ENCODE measurements around the gene NECAP2. TPM values are rescaled to one million over a fixed set of nuclear protein-coding genes. Genes with fewer than 3 reads are reported as not detected.

NECAP2 gene
- total RNA-seq, 1 experiment from 2014 or later = 29.8 TPM

- TF ChIP-seq ZNF396 (CRISPR knock-in tag; IDR thresholded peaks at IDR 0.05; ENCODE audit: borderline replicate concordance) (no peak), E2F4 (CRISPR knock-in tag; IDR thresholded peaks at IDR 0.05; ENCODE audit: borderline replicate concordance, low read depth) (no peak), ATF6 (CRISPR knock-in tag; IDR thresholded peaks at IDR 0.05) (no peak), ZNF425 (CRISPR knock-in tag; conservative IDR thresholded peaks at IDR 0.05) (no peak), GABPB1 (CRISPR knock-in tag; IDR thresholded peaks at IDR 0.05) (no peak), ESRRA (CRISPR knock-in tag; IDR thresholded peaks at IDR 0.05; ENCODE audit: borderline replicate concordance) (no peak), USF1 (CRISPR knock-in tag; IDR thresholded peaks at IDR 0.05) (no peak), NFE2L1 (CRISPR knock-in tag; IDR thresholded peaks at IDR 0.05) (no peak)
- H3K9me3 Mint-ChIP-seq = no peaks in the 10 kb centered on the region
- H3K36me3 Mint-ChIP-seq = no peaks in the 10 kb centered on the region; the same call in 1 of the 2 replicates
- CTCF ChIA-PET = interaction anchor here (1.6 kb wide), 1 partner anchor 75 kb away, joined by 8 read pairs; no protein-coding TSS in a partner anchor
- no peak overlapping the region for H3K27ac Mint-ChIP-seq
- ATAC-seq (no peak), DNase-seq (ENCODE audit: low spot score) (no peak)
- POLR2A ChIA-PET = no interaction called here
- H3K4me1 Mint-ChIP-seq = peaks cover 4% of the 10 kb centered on the region; the same call in 1 of the 2 replicates
- no peak overlapping the region for H3K4me3 Mint-ChIP-seq
- H3K27me3 Mint-ChIP-seq (ENCODE audit: low read depth) = peaks cover 12% of the 10 kb centered on the region; the same call in 1 of the 2 replicates
These were observed 2.0 kb upstream of the NECAP2 start for GRCh38 chr1:16438516-16438915.

- no peaks in the 10 kb centered on the region for H3K9me3 Mint-ChIP-seq
- H3K27me3 Mint-ChIP-seq (ENCODE audit: low read depth) = peaks cover 12% of the 10 kb centered on the region; the same call in 1 of the 2 replicates
- CTCF ChIA-PET = interaction anchor here (0.6 to 1.6 kb wide), 3 partner anchors 9 to 89 kb away, joined by 3 to 8 read pairs (median 6); no protein-coding TSS in a partner anchor
- H3K4me3 Mint-ChIP-seq = no peak overlapping the region
- no peak overlapping the region for H3K27ac Mint-ChIP-seq
- DNase-seq (ENCODE audit: low spot score) = no peak
- peaks cover 4% of the 10 kb centered on the region; the same call in 1 of the 2 replicates for H3K4me1 Mint-ChIP-seq
- H3K36me3 Mint-ChIP-seq = no peaks in the 10 kb centered on the region; the same call in 1 of the 2 replicates
- no peak for ATAC-seq
- POLR2A ChIA-PET = no interaction called here
- no peak for TF ChIP-seq KAT7 (CRISPR knock-in tag; IDR thresholded peaks at IDR 0.05; ENCODE audit: borderline replicate concordance)
- no peak for TF ChIP-seq IRF2 (CRISPR knock-in tag; IDR thresholded peaks at IDR 0.05; ENCODE audit: borderline replicate concordance, low read depth)
- TF ChIP-seq ZBTB21 (CRISPR knock-in tag; IDR thresholded peaks at IDR 0.05; ENCODE audit: borderline replicate concordance) = no peak
- TF ChIP-seq NFYB (CRISPR knock-in tag; conservative IDR thresholded peaks at IDR 0.05; ENCODE audit: low read depth) = no peak
- TF ChIP-seq FOXP4 (CRISPR knock-in tag; IDR thresholded peaks at IDR 0.05) = no peak
- no peak for TF ChIP-seq STAT6 (CRISPR knock-in tag; conservative IDR thresholded peaks at IDR 0.05; ENCODE audit: low read depth)
- no peak for TF ChIP-seq ZNF219 (CRISPR knock-in tag; IDR thresholded peaks at IDR 0.05; ENCODE audit: borderline replicate concordance)
- no peak for TF ChIP-seq ELF4 (CRISPR knock-in tag; IDR thresholded peaks at IDR 0.05; ENCODE audit: low read depth)
- no peak for TF ChIP-seq PRRX2 (CRISPR knock-in tag; IDR thresholded peaks at IDR 0.05)
- TF ChIP-seq ZBTB43 (CRISPR knock-in tag; IDR thresholded peaks at IDR 0.05) = no peak
- no peak for TF ChIP-seq ZNF232 (CRISPR knock-in tag; IDR thresholded peaks at IDR 0.05)
- TF ChIP-seq ZSCAN18 (CRISPR knock-in tag; IDR thresholded peaks at IDR 0.05) = no peak
- TF ChIP-seq NR2C2 (CRISPR knock-in tag; IDR thresholded peaks at IDR 0.05) = no peak
- TF ChIP-seq JUN (CRISPR knock-in tag; IDR thresholded peaks at IDR 0.05) = no peak
These were observed 1.6 kb upstream of the NECAP2 start for GRCh38 chr1:16438924-16439323.

All from WTC11 (cell line).